Measurements from ENCODE around the gene BRICD5. TPM values are rescaled to one million over a fixed set of nuclear protein-coding genes. Genes with fewer than 3 reads are reported as not detected.
A peak's percentile ranks its signal among the peaks of the same experiment; 100 is the strongest.

The BRICD5 gene
- total and polyA plus RNA-seq, 2 of the 13 experiments (the other 11 are each of a cell fraction or from before 2014, with no cell fraction given) = 1.6 to 5.8 TPM

GRCh38 chr16:2210009-2210332 is 692 bp downstream of the BRICD5 start (continued):
- TF ChIP-seq ZNF124 (CRISPR knock-in tag; IDR thresholded peaks at IDR 0.05) (no peak), HNRNPK (IDR thresholded peaks at IDR 0.05; ENCODE audit: low read depth, low read length, poor library complexity, severe bottlenecking) (no peak), ZBTB3 (CRISPR knock-in tag; IDR thresholded peaks at IDR 0.05; ENCODE audit: borderline replicate concordance, low read depth) (no peak), MTA3 (CRISPR knock-in tag; IDR thresholded peaks at IDR 0.05) (no peak), RBFOX2 (IDR thresholded peaks at IDR 0.05; ENCODE audit: low read depth, low read length) (peak; percentile 71; the same call in 1 of the 2 replicates), ZNF776 (CRISPR knock-in tag; IDR thresholded peaks at IDR 0.05) (0 out of 2 replicates have a peak, but pooled peaks have one; percentile 16), ZNF564 (CRISPR knock-in tag; IDR thresholded peaks at IDR 0.05) (no peak)

- peaks cover 57% of the 10 kb centered on the region for H3K4me1 ChIP-seq (ENCODE audit: insufficient read depth, low read length)
- 0 out of 2 replicates have a peak, but pooled peaks cover 3% of the 10 kb centered on the region for H4K20me1 ChIP-seq (ENCODE audit: insufficient read depth, low read length)
- peaks cover 4 to 20% of the 10 kb centered on the region in 2 experiments; a peak in 4 of 5 replicates for H3K36me3 ChIP-seq (replicated peaks in 1 of 2; ENCODE audit: control insufficient read depth in 1 of 2, insufficient read depth in 2 of 2, low read length in 2 of 2)
- no peak overlapping the region for H3K27ac ChIP-seq (ENCODE audit: extremely low read length, insufficient read depth, low read length)
- no peak overlapping the region for H3K4me2 ChIP-seq (ENCODE audit: low read depth, low read length)
- no peak for FAIRE-seq
- no peaks in the 10 kb centered on the region; a peak in 1 of 5 replicates for H3K27me3 ChIP-seq (ENCODE audit: control insufficient read depth in 1 of 2, insufficient read depth in 2 of 2, low read length in 2 of 2)
- WGBS (ENCODE audit: low lambda C conversion rate) = 89% methylated on average over 7 of the region's 29 CpGs
- H3K9ac ChIP-seq (ENCODE audit: insufficient read depth, low read depth, low read length) = no peak overlapping the region
- no peak for ATAC-seq
- intact Hi-C loops (cut with micrococcal nuclease; ENCODE audit: unreplicated experiment) = no loop called here
- no peak overlapping the region for H3K4me3 ChIP-seq (replicated peaks in 1 of 3; ENCODE audit: insufficient read depth in 1 of 3, low read depth in 2 of 3, low read length in 3 of 3)
- BruUV-seq (replicated peaks) = no TSS peak
- in situ Hi-C loops (cut with HindIII; ENCODE audit: extremely low pct_ligation_motif_present, low pct_unique_long_range_greater_than_20kb) = no loop called here
- no peak for DNase-seq (ENCODE audit: low spot score)
- ChIA-PET POLR2A (interaction anchor here (0.7 to 0.9 kb wide), 2 partner anchors 15 to 17 kb away, joined by 3 read pairs; no protein-coding TSS in a partner anchor), CTCF (ENCODE audit: low intra/inter-chr PET ratio, low total read pairs) (no interaction called here)
- no peaks in the 10 kb centered on the region for H3K9me3 ChIP-seq (ENCODE audit: low read length)
- TF ChIP-seq AGO2 (optimal IDR thresholded peaks at IDR 0.05; ENCODE audit: low read depth, low read length) (peak; percentile 77), ZUFSP (CRISPR knock-in tag; IDR thresholded peaks at IDR 0.05; ENCODE audit: borderline replicate concordance) (no peak), HOXD1 (CRISPR knock-in tag; IDR thresholded peaks at IDR 0.05) (no peak), ZNF263 (CRISPR knock-in tag; IDR thresholded peaks at IDR 0.05) (0 out of 2 replicates have a peak, but pooled peaks have one; percentile 17)
- no peak overlapping the region for H2AFZ ChIP-seq (ENCODE audit: low read length)
- H3K79me2 ChIP-seq (ENCODE audit: insufficient read depth, low read length) = peaks cover 27% of the 10 kb centered on the region
Measured at GRCh38 chr16:2209258-2210008, 1.2 kb downstream of the BRICD5 start.
